GM21786 (cell line): Measurements from ENCODE around the gene C2orf81.
A peak's percentile ranks its signal among the peaks of the same experiment; 100 is the strongest.
"Not testable (repeated sequence)": the region's sequence is repeated elsewhere in the genome, so short reads cannot be mapped to it uniquely, and the experiment has no call there.

Experiments
- ATAC-seq: cut with Tn5 transposase; IDR thresholded peaks from one replicate; pipeline ENCODE4 v1.9.1; 2021; ENCODE audit not compliant: unreplicated experiment

C2orf81 gene

DNA sequence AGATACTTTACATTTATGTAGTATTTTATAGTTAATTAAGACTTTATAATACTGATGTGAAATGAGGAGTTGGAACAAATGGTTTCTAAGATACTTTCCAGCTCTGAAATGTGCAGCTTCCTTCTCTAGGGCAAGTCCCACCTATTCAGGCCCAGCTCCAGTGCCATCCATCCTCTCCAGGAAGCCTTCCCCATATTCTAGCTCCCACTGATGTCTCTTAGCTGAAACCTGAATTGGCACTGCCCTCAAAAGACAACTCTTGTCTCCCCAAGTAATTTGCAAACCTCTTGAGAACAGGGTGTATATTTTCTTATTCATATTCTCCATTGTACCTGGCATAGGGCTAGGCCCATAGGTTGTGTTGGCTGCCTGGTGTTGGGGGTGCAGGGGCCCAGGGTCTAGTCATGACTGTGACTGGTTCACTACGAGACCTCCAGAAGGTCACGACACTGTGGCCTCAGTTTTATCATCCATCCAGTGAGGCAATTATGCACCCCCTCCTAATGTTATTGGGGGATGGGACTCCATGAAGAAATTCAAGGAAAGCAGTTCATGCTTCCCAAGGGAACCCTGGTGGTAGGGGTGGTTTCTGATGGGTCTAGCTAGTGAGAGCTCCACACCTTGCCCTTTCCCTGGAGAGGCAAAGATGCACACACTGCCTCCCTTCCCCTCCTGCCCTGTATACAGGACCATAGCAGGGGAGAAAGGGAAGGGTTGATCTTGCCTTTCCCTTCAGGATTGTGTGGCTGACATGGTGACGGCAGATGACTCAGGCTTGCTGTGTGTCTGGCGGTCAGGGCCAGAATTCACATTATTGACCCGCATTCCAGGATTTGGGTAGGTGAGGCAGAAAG is 2.9 kb upstream of the C2orf81 start:
- ATAC-seq, result no peak

DNA sequence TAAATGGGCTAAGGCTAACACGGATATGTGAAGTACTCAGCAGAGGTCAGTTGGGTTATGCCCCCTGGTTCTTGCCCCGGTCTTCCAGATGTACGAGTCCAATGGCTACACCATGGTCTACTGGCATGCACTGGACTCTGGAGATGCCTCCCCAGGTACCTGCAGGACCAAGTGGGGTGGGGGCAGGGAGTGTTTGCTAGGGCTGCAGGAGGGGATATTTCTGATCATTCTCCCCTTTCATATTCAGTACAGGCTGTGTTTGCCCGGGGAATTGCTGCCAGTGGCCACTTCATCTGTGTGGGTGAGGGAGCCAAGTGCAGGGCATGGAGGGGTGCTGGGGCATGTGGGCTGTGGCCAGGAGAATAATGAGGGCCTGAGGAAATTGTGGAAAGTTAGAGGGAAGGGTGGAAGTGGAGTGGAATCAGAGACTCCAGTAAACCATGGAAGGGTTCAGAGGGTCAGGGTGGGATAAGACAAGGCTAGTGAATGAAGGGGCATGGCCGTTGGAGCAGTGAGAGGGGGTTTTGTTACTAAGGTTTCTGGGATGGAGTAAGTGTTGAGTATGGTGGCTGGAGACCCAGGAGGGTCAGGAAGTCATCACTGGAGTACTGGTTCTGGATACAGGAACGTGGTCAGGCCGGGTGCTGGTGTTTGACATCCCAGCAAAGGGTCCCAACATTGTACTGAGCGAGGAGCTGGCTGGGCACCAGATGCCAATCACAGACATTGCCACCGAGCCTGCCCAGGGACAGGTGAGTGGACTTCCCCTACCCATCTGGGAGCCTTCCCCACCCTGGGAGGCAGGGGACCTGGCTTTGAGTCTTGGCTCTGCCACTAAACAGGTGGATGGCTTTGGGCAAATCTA is 2.0 kb upstream of the C2orf81 start:
- ATAC-seq, result no peak

DNA sequence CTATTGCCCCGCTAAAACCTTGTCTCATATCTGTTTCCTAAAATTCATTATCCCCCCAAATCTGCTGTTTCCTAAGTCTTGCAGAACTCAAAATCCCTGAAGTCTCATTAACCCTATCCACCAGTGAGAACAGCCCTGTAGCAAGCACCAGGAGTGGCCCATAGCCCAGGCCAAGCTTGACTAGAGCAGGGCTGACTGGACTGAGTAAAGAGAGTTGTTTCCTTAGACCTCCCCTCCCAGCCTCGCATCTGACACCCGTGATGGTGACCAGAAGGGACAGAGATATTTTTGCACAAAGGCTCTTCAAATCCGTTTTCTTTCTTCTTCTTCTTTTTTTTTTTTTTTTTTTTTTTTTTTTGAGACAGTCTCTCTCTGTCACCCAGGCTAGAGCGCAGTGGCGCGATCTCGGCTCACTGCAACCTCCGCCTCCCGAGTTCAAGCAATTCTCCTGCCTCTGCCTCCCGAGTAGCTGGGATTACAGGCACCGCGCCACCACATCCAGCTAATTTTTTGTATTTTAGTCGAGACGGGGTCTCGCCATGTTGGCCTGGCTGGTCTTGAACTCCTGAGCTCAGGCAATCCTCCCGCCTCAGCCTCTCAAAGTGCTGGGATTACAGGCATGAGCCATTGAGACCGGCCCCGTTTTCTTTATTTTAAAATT is 846 bp downstream of the C2orf81 start:
- not testable (repeated sequence) for ATAC-seq

DNA sequence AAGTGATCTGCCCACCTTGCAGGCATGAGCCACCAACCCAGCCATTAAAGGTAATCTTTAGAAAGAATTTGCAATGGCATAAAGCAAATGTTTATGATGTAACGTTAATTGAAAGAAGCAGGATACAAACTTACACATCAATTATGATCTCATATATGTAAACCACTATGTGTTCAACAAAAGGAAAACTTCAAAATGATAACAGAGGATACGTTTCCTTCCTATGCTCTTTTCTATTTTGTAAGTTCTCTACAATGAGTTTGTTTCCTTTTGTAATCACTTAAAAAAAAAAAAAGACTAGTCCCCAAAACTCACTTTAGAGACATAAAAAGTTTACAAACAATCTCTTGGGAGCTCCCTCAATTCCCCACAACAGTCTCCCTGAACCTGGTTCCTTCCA is 1.4 kb downstream of the C2orf81 start:
- ATAC-seq, result no peak

DNA sequence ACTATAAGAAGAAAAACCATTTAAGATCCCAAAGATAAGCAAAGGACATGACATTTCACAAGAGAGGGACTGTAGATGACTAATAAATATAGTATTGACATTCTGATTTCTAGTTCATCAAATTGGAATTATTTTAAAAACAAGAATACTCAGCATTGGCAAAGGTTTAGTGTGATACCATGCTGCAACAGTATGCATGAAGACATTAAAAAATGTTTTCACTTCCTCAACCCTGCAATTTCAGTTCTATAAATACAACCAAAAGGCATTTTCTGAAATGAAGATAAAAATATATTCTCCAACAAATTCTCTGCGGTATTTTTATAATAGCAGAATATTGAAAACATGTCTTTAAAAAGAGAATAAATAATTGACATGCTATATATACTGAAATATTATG is 2.1 kb downstream of the C2orf81 start:
- no peak for ATAC-seq

DNA sequence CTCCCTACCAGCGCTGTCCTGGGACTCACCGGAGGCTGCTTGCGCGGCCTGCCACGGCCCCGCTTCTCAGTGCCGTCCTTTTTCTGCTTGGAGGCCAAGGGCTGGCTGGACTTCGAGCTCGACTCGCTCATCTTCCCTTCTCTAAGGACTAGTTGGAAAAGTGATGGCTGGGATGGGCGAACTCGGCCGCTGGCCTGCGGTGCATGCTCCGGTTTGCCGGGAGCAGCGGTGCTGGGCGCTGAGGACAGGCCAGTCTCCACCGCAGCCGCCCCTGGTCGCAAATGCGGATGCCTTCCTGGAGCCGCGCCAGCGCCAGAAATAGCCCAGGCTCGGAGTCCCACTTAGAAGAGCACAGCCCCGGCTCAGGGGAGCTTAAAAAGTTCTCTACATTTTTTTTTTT is 3.1 kb downstream of the C2orf81 start:
- no peak for ATAC-seq

DNA sequence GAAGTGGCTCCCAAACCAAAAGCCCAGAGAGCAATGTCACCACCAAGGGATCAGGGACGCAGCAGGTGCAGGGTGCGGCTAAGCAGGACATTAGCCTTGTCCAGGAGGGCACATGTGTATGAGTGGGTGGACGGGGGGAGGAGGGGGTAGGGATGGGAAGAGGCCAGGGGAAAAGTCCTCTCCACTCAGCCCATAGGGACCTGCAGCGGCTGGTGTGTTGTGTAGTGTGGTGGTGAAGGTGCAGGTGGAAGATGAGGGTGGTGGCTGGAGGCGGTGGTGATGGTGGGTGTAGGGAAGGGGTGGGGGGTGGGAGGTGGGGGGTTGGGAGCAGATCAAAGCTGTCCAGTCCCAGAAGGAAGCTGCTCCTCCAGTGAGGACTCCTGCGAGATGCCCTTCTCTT is 3.7 kb downstream of the C2orf81 start:
- ATAC-seq, result no peak

DNA sequence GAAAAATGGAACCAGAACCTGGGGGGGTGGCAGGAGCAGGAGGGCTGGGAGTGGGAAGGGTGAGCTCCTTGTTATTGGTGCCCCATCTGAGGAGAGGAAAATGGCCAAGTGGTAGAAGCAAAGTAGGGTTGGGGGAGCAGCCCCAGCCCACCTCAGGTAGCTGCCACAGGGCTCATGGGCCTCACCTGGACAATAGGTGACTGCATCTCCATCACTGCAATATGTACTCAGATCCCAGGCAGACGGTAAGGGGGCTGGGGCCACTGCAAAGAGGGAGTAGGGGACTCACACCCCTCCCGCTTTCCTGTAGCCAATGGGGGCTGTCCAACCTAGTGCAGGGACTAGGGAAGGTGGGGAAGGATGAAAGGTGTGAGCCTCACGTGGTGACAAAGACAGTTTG is 4.2 kb downstream of the C2orf81 start:
- ATAC-seq, result no peak

DNA sequence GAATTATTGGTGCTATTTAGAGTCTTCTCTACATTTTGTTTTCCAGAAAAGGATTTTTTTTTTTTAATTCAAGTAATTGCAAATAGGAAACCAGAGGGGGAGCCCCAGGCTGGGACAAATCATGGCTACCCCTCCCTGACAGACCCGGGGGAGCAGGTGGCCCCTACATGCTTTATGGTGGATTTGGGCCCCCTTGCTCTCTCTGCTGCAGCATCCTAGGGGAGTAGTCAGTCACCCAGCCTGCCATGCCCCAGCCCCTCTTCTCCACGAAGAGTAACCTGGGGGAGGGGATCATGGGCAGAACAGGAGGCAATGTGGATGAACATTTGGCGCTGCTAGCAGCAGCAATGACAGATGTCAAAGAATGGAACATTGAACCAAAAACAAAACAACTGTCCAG is 4.6 kb downstream of the C2orf81 start:
- ATAC-seq, result no peak

DNA sequence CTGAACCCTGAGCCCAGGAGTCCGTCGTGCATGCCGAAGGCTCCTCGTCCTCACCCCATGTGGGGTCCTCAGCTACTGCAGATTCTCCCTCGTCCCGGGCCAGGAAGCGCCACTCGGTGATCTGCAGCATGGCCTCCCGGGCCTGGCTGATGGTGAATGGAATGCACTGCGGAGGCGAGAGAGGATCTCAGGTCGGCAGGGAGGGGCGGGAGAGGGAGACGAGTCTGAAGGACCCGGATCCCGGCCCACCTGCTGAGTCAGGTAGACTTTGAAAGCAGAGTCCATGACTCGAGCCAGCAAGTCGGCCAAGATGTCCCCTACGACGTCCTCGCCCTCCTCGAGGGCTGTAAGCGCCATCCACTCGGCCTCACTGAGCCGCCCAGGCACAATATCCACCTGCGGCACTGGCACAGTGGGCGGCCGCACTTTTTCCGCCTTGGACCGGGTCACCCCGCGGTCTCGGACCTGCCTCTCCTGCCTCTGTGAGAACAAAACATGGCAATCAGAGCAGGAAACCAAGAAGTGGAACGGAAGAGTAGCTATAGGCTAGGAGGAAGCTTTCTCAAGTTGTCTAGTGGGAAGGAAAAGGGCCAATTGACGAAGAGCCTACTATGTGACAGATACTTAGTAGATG is 5.5 kb downstream of the C2orf81 start:
- no peak for ATAC-seq

DNA sequence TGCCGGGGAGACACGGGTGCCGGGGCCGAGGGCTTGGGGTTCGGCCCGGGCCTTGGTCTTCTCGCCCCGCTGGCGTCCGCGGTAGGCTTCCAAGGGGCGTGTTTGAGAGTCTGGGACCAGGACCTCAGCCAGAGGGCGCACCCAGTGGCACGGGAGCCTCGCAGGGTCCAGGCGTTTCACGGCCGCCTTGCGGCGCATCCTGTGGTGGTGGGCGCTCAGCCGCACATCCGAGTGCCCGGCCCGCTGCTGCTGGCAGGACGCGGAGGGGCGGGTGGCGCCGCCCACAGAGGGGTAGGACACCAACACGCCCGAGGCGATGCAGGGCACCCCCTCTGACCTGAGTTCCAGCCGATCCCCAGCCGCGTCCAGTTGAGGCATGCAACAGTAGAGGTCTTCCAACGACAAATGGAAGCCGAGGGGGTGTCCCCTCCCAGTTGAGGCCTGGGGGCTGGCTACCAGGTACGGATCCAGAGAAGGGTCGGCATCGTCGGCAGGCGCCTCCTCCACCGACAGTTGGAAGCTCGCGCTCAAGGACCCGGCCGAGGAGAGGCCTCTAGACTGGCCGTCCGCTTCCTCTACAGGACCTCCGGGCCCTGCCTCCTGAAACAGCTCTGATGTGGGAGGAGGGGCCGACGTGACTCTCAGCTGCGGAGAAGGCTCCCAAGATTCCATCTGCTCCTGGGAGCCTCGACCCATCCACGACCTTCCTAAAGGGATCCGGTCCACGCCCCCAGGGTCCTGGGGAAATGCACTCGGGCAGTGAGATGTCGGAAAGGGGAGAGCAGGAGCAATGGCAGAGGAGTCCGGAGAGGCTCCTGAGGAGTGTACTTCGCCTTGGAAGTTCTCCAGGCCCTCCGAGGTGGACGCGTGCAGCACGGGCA is 6.3 kb downstream of the C2orf81 start:
- peak; percentile 54 for ATAC-seq

DNA sequence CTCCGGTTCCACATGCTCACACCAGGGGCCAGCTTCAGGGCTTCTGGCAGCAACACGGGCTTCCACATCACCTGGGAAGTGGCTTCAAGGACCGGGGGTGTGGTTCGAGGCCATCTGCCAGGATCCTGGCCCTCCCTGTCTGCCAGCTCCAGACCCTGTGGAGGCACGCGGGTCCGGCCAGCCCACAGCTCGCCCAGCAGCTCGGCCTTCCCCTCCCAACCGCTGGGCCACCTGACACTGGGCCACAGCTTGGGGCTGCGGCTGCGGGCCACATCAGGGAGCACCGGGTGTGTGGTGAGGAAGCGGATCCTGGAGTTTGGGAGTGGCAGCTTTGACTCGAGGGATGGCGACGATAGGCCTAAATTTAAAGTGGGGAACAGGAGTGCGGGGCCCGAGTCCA is 7.0 kb downstream of the C2orf81 start:
- ATAC-seq, result no peak

DNA sequence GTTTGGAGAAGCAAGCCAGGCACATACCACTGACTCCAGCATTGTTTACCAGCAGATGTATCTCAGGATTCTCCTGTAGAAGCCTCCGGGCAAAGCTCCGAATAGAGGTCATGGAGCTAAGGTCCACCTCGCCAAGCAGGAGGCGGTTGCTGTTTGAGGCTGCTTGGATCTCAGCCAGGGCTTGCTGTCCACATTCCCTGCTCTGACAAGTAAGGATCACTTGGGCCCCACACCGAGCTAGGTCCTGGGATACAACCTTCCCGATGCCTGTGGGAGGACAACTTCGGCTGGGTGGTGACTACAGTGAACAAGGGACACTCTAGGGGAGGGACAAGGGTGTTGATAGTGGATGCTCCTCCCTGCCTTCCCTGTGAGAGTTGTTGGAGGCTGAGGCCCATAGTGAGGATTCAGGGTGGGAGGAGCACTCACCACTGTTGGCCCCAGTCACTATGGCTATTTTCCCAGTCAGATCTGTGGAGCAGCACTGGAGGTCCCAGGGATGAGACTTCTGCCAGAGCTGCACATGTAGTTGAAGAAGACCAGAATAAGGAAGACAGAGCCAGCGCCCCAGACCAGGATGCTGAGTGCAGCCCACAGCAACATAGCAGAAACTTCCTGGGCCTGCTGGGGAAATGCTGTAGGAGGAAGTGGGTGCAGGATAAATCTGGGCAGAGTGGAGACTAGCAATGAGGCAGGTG is 8.3 kb downstream of the C2orf81 start:
- no peak for ATAC-seq

DNA sequence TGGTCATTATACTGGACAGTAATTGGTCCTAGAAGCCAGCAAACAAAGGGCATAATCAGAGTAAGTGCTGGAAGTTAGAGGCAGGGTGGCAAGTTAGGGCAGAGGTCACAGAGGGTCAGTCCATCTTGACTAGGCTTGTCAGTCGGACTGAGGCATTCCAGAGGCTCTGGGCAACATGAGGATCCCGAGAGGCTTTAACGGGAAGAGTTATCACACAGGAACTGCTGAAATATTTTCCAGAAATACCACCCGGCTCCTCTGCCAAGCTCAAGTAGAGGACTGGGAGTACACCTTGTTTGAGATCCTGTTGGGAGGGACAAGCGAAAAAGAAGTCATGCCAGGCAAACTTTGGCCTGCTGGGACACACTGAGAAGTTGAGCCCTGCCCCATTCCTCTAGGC is 13.7 kb downstream of the C2orf81 start:
- no peak for ATAC-seq

DNA sequence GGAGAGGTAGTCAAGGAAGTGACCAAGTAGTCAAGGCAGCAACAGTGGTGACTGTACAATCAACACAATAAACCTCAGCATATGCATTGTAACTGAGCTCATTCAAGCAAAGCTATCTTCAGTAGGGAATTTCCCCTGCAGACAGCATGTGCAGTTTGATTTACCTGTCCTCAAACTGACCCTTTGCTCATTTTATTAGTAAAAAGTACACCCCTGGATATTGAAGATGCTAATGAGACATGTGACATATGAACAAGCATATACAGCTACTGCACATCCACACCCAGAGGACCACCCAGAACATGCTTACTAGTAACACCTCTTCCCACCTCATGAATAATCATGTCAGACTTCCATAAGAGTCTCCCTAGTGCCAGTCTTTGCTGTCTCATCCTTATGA is 15.4 kb downstream of the C2orf81 start:
- no peak for ATAC-seq

DNA sequence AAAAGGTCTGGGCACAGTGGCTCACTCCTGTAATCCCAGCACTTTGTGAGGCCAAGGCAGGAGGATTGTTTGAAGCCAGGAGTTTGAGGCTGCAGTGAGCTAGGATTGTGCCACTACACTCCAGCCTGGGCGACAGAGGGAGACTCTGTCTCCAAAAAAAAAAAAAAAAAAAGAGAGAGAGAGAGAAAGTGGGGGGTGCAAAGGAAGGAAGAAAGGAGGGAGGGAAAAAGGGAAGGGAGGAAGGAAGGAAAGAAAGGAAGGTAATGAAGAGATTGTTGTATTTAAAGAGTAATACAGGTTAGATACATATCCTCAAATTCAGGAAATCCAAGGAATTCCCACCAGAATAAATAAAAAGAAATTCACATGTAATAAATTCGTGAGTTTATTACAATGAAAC is 19.5 kb downstream of the C2orf81 start:
- no peak for ATAC-seq

DNA sequence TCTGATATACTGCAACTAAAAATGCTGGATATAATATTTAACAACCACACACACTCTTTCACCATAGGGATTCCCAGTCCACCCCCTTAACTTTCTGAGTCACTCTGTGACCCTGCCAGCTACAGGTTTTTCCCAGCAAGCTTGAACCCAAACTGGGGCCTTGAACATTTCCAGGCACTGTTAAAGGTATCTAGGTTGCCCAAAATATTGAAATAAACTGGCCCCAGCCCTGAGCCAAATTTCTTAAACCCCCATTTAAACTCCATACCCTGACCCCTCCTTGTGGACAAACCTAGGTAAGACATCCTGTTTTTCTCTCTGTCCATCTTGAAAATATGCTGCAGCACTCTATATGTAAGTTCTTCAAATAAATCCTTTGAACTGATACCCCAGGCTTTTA is 21.6 kb downstream of the C2orf81 start:
- ATAC-seq, result no peak

DNA sequence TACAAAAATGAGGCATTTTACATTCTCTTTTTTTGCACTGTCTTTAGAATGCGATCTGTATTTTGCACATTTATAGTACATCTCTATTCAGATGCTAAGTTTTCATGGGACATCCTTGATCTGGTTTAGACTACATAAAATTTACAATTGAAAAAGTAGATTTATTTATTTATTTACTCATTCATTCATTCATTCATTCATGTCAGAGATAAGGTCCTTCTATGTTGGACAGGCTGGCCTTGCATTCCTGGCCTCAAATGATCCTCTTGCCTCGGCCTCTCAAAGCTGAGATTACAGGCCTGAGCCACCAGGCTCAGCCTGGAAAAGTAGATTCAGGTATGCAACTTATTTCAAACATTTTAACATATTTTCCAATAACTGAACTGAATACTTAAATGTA is 25.3 kb downstream of the C2orf81 start:
- ATAC-seq, result no peak

DNA sequence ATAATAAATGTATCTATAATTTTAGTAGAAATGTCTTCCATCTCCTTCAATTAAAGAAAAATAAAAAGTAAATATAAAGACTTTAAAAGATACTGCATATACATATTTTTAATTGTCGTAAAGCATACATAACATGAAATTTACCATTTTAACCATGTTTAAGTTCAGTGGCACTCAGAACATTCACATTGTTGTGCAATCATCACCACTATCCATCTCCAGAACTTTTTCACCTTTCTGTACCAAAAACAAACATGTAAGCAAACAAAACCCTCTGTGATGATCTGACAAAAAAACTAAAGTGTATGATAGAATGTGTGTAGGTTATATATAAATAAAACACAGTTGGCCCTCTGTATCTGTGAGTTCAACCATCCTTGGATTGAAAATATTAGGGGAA is 27.9 kb downstream of the C2orf81 start:
- no peak for ATAC-seq

DNA sequence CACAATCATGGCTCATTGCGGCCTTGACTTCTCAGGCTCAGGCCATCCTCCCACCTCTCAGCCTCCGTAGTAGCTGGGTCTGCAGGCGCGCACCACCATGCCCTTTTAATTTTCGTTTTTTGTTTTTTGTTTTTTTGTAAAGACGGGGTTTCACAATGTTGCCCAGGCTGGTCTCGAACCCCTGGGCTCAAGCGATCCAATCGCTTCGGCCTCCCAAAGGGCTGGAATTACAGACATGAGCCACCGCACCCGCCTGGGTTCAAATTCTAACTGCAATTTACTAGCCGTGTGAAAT is 29.0 kb downstream of the C2orf81 start:
- ATAC-seq, result no peak
